Stimulated activated CD4-positive, alpha-beta T cell treated with anti-CD3 and anti-CD28 coated beads, Interleukin-1b, Interleukin-23, amount 100 ng/mL, for 24 hours (primary cell): Measurements from ENCODE around the gene HIVEP3.

ENCODE experiments used
- DNase-seq, 4 experiments: peaks; one replicate each; pipeline ENCODE4 v3.0.0-alpha.2; 2020; ENCODE audit warnings: low read depth in 4 of 4, low spot score in 1 of 4

HIVEP3 gene

DNA sequence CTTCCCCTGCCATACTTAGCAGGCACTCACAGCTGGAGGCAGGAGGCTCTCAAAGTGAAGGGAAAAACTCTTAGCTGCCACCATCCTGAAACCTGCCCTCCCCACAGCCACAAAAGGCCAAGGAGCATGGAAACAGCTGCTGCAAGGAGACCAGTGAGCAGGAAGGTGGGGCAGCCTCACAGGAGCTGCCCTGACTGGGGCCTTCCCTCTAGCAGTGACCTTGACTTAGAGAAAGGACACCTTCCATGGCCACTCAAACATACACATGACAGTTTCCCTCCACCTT lies 126.3 kb downstream of the HIVEP3 start:
- DNase-seq, result no peak

DNA sequence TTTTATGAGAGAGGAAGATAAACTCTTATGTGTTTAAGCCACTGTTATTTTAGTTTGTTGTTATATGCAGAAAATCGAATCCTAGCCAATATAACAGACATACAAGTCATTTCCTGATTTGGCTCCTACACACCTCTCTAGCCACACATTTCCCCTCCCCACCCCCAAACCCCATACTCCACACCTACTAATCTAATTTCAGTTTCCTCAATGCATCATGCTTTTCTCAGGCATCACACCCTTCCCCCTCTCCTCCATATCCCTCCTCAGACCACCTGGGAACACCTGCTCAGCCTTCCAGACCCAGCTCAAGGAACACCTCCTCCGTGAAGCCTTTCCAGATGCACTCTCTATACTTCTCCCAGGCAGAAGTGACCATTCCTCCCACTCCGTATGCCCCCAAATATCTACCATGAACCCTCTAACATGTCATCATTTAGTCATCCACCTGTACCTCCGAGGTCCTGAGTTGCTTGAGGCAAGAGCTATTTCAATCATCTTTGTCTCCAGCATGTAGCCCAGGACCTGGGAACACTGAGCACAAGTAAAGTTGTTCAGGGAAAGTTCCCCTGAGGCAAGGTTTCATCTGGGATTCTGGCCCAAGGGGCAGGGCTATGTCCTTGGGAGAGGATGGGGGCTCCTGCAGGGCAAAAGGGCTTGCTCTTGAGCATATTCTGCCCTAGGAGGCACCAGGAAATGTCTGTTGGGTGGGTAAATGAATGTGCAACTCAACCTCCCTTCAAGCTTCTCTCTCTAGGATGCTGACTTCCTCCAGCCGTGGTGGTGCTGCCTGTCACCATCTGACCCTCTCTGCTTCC lies 126.8 kb downstream of the HIVEP3 start:
- DNase-seq, result peak in 1 of 4 experiments; percentile 51

GRCh38 chr1:41790351-41790750 lies 128.4 kb downstream of the HIVEP3 start:
- no peak for DNase-seq

DNA sequence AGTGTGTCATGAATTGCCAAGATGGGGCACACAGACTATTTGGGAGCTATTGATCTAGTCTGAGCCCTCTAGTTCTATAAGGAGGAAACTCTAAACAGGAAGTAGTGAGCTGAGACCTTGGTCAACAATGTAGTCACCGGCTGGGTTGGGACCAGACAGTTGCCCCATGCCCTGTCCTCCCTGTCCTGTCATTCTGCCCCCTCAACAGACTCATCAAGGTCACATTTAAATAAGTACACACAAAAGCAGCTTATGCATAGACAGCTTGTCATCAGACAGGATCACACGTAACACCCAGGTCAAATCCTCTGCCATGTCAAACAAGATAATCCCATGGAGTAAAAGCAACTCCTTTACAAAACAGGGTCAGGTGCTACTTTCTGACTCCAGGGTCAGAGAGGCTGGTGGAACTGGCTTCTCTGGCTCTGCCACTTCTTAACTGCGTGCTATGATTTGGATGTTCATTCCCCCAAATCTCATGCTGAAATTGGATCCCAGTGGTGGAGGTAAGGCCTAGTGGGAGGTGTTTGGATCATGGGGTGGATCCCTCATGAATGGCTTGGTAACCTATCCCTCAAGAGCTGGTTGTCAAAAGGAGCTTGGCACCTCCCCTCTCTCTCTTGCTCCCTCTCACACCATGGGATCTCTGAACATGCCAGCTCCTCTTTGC lies 128.9 kb downstream of the HIVEP3 start:
- DNase-seq, result no peak

DNA sequence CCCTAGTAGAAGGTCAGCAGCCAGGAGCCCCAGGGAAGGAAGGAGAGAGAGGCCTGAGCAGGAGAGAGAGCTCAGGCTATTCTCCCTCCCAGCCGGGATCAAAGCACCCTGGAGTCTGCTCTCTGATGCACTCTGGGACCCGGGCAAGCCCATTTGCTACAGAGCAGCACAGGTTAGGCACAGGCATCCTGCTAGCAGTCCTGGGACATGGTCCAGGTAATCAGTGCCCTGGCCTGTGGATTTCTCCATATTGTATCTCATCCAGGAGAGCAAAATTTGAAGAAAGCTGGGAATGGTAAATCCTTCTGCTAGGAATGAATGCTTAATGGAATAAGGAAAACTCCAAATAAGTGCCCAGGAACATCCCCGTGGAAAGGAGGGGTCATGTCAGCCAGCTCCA lies 130.3 kb downstream of the HIVEP3 start:
- DNase-seq, result no peak

DNA sequence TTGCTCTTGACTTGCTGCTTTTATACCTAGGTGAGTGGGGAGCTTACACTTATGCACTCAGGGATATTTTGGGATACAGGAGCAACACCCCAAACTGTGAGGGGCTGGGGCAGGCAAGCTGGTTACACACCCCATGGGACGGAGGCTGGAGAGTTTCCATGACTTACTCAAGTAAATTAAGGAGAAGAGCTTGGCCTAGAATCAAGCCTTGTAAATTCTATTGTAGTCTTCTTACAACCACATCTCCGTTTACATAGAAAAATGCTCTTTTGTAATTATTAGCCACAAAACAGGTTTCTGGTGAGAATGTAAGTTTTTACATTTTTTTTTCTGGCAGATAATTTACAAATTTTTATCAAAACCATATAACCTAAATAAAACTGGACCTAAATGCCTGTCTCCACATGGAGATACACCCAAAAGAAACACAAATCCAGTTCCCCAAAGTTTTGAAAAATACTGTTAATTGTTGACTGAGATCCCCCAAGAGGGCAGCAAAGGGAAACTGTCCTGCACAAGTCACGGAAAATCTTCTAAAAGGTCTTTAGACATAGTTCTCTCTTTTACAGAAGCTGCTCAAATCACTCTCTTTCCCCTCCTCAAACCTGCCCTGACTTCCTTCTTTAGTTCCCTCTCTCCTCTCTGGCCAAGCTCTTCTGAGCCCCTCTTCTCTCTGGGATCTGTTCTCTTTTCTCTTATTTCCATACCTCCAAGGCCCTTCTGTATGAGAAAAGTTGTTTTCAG lies 134.0 kb downstream of the HIVEP3 start:
- DNase-seq, result no peak

GRCh38 chr1:41783189-41783639 lies 135.5 kb downstream of the HIVEP3 start:
- DNase-seq, result peak in 1 of 4 experiments; percentile 51

GRCh38 chr1:41780916-41781315 lies 137.8 kb downstream of the HIVEP3 start:
- DNase-seq, result no peak

DNA sequence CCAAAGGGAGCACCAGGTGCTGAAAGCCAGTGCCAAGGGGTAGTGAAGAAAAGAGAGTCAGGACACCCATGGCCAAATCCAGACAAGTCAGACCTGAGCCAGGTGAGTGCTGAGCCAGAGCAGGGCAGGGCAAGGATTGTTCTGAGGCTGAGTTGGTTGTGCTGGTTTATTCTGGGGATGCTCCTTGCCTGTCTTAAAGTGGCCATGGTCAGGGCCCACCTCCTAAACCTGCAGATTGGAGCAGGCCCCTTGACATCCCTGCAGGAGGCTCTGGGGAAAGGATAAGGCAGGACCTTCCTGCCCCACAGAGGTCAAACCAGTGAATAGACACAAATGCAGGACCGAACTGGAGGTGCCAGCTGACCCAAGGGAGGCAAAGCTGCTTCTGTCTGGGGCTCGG lies 138.4 kb downstream of the HIVEP3 start:
- DNase-seq, result no peak

DNA sequence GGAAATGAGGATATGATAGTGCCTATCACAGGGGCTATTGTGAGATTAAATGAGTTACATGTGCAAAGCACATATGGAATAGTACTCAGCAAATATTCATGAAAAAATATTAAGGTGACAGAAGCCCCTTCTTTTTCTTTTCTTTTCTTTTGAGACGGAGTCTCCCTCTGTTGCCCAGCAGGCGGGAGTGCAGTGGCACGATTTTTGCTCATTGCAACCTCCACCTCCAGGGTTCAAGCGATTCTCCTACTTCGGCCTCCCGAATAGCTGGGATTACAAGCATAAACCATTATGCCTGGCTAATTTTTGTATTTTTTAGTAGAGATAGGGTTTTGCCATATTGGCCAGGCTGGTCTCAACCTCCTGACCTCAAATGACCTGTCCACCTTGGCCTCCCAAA lies 139.4 kb downstream of the HIVEP3 start:
- DNase-seq, result no peak

GRCh38 chr1:41777695-41778094 lies 141.0 kb downstream of the HIVEP3 start:
- no peak for DNase-seq

DNA sequence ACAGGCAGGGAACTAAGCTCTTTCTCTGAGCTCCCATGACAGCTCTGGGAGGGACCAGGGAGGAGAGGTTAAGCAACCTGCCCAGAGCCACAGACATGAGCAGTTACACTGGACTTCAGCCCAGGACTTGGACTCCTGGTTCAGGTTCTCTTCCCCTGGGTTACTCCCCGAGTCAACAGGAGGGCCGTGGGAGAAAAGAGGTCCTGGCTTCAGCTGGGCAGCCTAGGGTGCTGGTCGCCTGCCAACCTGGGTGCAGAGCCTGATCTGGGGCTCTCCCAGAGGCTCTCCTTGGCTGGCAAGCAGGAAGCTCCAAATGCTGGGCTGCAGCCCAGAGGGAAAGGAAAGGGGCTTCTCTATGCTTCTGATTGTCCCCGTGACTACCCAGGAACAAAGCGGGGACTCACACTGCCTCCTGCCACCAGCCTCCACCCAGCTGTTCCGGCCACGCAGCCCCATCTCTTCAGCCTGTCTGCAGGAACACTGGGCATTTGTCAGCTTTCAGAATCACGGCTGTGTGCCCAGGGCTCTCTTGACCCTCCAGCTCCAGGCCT lies 141.8 kb downstream of the HIVEP3 start:
- no peak for DNase-seq

- DNase-seq, result no peak
Measured at GRCh38 chr1:41775956-41776585, 142.7 kb downstream of the HIVEP3 start.

- DNase-seq, result no peak
Measured at GRCh38 chr1:41774471-41774990, 144.2 kb downstream of the HIVEP3 start.

DNA sequence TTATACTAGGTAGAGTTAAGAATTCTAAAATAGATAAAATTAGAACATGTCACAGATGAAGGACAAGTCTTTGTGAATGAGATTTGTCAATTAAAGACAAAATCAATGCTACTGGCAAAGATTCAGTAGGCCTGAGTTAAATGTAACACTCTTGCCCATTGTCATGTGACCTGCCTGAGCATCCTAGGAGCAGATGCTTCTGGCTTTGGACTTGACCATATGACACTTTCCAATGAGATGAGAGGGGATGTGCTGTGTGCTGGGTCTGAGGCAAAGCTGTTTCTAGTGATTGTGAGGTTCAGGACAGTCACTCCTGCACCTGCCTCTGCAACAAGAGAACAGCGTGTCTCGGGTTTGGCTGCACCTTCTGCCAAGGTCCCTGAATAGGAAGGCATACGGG lies 144.9 kb downstream of the HIVEP3 start:
- DNase-seq, result no peak

- no peak for DNase-seq
Measured at GRCh38 chr1:41773144-41773591, 145.6 kb downstream of the HIVEP3 start.

- DNase-seq, result no peak
Measured at GRCh38 chr1:41769068-41769467, 149.7 kb downstream of the HIVEP3 start.

DNA sequence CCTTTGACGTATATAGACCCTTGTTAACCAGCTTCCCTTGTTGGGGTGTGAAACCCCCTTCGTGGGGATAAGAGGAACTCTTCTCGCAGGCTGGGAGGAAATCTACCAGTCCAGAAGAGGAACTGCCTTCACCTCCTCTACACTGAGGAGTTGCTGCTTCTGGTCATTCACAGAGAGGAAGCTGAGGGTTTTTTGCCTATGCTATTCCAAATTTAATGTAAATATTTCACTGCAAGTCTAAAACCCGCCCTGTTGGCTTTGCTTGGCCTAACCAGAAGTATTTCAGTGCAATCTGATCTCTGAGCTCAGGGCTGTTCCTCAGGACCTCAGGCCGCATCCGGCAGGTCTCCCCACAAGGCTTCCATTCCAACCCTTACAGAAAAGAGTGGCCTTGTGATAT lies 150.1 kb downstream of the HIVEP3 start:
- DNase-seq, result no peak

- DNase-seq, result no peak
Measured at GRCh38 chr1:41767534-41768525, 150.9 kb downstream of the HIVEP3 start.

GRCh38 chr1:41766546-41766945 lies 152.2 kb downstream of the HIVEP3 start:
- DNase-seq, result no peak
